ENCODE results near the gene CEBPA.

- TF ChIP-seq CTCF (IDR thresholded peaks at IDR 0.05; ENCODE audit: insufficient read depth, low read depth, low read length) (no peak), EZH2 (IDR thresholded peaks at IDR 0.05; ENCODE audit: insufficient read depth, low read length) (no peak)
These were observed 29.9 kb upstream of the CEBPA start for GRCh38 chr19:33332248-33332647.

Data from astrocyte (in vitro differentiated cells and primary cell).